Body of pancreas (tissue), 4 donors: ENCODE data around the gene NPR2.

Source experiments
- CTCF ChIP-seq, 7 experiments: fragments of 450-650 bp in 4 of 7; fragments of 200-600 bp in 3 of 7; sonication (generic) in 3 of 7; IDR thresholded peaks; one replicate each; pipeline ENCODE4 v1.5.1; 2016 to 2019; ENCODE audit warnings: antibody characterized with exemption in 7 of 7
- POLR2A ChIP-seq, 3 donors: fragments of 450-650 bp; IDR thresholded peaks; one replicate each; pipeline ENCODE4 v1.6.1; 2016; ENCODE audit warnings: antibody characterized with exemption in 3 of 3, mild to moderate bottlenecking in 2 of 3

GRCh38 chr9:35842020-35842745 is 50.8 kb downstream of the NPR2 start:
- no peak for TF ChIP-seq POLR2A (IDR thresholded peaks at IDR 0.05)
- TF ChIP-seq CTCF (IDR thresholded peaks at IDR 0.05): no peak
